GM19328 (cell line): ENCODE measurements around the gene CARHSP1.
"Not testable (repeated sequence)": the region's sequence is repeated elsewhere in the genome, so short reads cannot be mapped to it uniquely, and the experiment has no call there.

Experiments
- ATAC-seq: cut with Tn5 transposase; IDR thresholded peaks from one replicate; pipeline ENCODE4 v1.9.1; 2021; ENCODE audit warnings: mild to moderate bottlenecking, moderate library complexity; ENCODE audit not compliant: unreplicated experiment

CARHSP1 gene

DNA sequence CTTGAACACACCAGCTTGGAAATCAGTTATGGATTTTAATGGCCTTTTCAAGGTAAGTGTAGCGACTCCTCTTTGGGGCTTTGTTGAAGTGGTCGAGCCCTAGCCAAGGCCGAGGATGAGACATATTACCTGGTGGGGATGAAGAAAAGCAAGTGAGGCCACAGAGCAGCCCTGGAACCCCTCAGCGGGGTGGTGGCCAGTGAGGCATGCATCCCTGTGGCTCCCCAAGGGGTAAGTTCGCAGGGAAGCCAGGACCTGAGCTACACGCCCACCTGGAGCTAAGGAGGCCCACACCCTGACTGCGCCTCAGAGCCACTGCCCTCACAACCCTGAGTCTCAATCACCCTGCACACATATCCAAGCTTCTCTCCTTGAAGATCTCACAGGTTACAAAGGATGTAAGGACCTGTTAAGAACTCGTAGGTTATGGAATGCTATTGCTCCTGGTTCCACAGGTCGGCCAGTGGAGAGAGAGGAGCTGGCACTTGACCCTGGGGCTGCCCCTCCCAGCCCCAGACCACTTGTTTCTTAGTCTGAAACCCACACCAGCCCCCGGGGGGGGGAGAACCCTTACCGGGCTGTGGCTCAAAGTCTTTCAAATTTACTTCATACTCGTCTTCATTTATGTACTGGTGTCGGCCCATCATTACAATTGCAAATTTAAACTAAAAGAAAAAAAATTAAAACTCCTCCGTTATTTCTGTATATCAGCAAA lies 25.3 kb upstream of the CARHSP1 start:
- ATAC-seq: no peak

DNA sequence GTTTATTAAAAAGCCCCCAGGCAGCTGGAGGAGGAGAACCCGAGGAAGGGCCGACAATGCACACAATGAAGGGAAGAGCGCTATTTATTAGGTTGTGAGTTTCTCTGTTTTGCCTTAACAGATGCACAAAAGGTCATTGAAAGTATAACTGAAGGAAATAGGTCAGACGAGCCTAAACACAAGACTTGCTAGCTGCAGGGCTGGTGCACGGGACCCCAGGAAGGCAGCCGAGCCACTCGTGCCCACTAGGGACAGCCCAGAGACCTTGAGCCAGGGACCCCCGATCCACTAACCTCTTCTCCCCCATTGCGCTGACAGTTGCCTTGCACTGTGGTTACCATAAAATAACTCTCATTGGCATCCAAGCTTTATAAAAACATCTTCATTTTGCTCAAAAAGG lies 24.6 kb upstream of the CARHSP1 start:
- no peak for ATAC-seq

DNA sequence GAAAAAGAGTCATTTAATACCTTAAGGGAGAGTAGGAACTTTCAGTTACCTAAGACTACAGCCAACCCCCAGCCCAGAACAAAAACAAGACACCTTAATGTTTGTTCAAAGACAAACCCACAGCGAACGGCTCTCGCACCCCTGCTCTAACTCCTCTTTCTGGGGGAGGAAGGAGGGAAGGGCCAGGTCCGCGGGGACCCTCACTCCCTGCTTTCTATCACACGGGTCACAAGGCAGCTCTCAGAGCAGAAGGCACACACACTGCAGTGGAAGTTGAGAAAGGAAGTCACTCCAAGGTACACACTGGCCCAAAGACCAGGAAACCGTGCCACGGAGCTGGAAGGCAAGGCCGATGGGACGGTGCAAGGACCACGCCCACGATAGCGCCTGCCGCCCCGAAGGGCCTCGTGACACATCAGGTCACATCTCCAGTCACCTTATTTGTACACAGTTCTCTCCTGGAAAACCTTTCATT lies 23.3 kb upstream of the CARHSP1 start:
- ATAC-seq: peak; percentile 24

DNA sequence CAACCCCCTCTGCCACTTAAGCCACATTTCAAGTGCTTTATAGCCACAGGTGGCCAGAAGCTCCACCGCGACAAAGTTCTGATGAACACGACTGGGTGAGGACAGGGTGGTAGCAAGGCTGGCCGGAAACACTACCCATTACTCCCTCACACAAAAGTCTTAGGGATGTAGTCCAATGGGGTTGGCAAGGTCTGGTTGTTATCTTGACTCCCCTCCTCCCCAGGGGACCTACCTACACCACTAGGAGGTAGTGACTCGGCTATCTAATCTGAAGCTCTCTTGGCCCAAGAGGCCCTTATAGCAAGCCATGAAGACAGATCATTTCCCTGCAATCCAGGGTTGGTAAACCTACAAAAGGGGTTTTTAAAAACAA lies 21.7 kb upstream of the CARHSP1 start:
- ATAC-seq: no peak

DNA sequence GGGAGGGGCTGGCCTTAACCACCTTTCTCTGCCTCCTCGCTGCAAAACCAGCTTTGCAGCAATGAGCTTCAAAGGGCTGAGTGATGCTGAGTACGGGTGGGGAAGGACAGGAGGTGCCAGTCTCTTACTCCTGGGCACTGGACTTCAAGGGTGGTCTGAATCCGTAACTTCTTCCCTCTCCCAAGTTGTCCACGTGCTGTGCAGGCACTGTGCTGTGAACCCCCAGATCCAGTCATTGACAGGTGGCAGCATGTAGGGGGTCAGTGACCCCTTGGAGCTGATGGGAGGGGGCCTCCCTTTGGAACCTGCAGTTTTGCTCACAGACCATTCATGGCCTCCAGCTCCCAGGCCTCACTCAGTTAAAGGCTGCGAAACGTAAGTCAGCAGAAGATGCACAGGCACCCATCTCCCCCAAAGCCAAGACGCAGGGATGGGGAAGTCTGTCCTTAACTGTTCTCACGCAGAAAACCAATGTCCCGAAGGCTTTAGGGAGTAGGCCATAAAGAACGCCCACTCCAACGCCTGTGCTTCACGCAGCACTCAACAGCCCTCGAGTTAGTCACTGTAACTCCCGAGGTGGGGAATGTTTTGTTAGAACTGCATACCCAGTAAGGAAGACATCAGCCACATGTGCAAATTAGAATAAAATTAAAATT lies 21.2 kb upstream of the CARHSP1 start:
- no peak for ATAC-seq

DNA sequence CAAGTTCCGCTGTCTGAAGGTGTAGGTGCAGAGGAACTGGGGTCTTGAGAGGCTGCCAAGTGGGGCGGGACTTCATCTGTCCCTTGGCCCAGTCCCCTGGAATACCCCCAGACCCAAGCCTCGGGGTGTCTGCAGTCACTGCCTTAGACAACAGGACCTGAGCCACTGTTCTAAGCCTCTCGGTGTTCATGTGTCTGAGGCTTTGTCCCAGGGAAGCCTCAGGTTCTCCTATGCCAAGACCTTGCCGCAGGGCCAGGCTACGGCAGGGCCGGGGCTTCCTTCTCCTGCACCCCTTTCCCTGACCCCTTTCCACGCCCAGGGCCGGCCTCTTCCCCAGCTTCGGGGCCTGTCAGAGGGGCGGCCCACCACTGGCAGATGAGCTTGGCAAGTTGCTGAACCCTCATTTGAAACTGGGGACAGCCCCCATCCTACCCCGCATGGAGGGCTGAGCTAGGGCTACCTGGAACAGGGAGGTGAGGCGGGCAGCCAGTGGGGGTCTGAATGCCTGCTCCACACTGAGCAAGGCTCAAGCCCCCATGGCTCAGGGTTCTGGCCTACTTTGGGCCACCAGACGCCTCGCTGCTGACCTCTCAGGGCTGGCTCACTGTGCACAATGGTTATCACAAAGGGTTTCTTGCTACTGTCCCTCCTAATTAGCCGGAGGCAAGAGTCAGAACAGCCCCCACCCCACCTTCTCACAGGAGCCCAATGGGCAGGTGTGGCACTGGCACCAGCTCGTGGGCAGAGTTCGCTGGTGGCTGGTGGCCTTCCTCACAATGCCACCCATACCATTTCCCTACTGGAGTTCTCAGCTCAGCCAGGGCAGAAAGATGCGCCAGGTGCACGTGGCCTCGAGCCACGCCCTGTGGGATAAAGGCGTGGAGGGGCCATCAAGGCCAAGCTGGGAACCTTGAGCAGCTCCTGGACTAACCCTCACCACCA lies 20.4 kb upstream of the CARHSP1 start:
- ATAC-seq: no peak

DNA sequence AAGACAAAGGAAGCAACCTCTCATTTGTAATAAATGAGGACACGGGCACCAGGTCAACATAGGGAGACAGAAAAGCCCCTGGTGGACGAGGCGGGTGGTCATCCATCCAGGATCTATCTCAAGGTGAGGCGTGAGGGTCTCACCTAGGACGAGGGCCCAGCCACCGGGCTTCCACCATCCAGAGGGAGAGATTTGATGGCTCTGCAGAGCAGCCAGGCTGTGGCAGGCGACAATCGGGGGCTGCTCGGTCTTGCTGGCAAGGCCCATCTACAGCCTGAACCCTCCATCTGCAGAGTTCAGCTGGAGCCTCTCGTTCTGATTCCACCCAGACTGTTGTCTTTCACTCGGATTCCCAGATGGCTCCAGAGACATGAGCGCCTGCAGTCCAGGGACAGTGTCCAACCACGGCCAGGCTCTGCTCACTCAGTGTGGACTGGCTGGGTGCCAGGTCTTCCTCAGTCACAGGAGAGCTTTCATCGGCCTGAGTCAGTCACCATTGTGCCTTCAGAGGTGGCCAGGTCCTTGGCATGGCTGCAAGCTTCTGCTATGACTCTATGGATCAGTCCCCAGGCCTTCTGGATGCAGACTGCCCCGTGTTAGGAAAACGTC lies 19.2 kb upstream of the CARHSP1 start:
- no peak for ATAC-seq

DNA sequence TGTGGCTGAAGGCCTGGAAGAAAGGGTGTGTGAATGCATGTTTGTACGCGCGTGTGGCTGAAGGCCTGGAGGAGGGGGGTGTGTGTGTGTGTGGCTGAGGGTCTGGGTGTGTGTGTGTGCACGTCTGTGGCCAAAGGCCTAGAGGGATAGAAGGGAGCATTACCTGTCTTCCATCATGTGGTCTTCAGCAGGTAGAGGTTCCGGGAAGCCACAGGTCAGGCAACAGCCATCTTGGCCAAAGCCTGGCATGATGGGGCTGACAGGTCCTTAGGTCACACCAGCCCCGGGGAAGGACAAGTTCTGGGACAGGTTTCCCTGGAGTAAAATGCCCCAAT lies 18.6 kb upstream of the CARHSP1 start:
- ATAC-seq: no peak

DNA sequence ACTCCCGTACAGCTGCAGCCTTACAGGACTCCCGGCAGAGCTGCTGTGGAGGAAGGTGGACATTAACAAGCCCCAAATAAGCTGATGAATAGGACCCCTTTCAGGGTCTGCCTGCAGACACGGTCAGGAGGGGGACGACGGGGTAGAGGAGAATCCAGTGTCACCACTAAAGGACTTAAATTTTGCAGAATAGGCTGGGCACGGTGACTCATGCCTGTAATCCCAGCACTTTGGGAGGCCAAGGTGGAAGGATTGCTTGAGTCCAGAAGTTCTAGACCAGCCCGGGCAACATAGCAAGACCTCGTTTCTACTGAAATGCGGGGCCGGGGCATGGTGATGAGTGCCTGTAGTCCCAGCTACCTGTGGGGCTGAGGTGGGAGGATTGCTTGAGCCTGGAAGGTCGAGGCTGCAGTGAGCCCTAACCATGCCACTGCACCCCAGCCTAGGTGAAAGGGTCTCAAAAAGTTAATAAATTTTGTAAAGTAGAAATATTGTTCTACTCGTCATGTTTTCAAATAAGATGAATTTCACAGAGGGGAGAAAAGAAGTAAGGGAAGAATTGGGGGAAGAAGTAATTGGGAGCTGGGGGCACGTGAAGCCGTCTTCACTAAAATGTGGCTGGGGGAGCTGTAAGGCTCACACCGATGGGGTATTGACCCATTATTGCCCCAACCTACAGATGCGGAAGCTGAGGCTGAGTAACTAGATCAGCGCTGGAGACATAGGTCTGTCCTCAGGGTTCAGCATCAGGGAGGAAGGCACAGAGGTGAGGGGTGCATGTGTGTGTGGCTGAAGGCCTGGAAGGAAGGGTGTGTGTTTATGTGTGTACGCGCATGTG lies 18.0 kb upstream of the CARHSP1 start:
- ATAC-seq: no peak

DNA sequence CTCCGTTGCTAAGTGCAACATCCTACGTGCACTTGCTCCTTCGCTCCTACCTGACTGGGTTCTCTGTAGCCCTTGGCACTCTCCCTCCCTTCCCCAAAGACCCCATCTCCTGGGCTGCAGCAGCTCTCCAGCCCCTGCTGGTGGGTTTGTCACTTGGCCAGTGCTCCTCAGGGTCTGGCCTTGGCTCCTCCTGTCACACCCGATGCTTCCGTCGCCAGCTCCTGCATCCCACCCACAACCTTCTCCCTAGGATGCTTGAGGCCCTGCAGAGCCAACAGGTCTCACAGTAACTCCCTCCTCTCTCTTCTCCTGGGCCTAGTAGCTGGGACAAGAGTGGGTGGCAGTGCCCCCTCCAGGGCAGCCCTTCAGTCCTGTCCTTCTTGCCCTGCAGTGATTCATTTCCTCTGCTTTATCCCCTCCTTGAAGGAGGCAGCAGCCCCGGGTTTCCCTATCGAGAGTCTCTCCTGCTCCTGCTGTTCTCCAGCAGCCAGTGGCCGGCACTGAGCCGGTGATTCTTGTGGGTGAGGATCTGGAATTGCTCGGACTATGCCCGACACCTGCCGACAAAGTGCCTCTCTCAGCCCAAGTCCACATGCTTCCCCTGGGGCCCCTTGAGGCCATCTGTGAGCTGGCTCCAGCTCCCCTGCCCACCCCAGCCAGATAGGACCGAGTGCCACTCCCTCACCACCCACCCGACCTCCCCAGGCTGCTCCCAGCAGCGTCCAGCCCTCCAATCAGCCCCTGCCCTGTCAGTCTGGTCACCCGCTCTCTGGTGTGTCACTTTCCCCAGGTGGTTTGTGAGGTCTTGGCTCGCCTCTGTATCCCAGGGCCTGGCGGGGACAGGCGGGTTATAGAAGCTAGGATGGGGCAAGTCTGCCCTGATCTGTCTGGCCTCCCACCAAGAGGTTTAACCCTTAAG lies 17.1 kb upstream of the CARHSP1 start:
- no peak for ATAC-seq

DNA sequence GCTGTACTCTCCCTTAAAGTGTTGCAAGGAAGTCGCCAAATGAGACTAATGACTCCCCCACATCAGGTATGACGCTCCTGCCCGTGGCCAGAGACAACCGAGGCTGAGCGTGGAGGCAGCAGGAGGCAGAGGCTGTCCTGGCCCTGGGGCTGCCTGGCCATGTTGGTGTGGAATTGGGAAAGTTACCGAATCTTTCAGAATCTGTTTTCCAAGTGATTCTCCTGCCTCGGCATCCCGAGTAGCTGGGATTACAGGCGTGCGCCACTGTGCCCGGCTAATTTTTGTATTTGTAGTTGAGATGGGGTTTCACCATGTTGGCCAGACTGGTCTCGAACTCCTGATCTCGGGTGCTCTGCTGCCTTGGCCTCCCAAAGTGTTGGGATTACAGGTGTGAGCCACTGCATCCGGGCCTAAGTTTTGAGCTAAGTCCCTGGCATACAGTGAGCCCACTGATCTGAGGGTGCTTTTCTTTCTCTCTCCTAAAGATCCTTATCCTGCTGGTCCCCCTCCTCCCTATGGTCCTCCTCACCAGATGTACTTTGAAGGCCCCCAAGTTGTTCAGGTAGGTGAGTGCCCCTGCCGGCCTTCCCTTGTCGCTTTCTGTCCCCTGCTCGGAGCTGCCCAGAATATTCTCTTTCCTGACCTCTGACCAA lies 14.0 kb upstream of the CARHSP1 start:
- no peak for ATAC-seq

DNA sequence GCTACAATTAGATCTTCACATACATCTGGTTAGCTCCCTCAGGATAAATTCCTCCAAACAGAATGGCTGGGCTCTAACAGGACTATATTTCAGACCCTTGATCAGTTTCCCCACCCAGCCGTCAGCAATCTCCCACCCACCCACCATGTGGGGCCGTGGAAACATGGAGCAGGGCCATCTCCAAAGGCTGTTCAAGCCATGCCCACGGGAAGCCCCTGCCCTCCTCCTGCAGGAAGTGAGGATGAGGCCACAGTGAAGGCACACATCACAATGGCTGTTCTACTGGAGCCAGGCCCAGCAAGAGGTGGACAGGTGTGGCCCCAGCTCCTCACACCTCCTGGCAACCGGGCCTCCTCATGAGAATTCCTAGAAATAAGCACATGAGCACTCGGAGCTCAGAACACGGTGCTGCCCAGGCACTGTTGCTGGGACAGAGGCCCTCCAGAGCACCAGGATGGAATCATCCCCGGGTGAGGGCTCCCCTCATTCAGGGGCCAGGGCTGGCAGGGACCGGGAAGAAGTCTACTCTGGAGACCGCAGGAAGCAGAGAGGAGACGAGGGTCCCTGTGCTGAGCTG lies 13.3 kb upstream of the CARHSP1 start, which contains the start of gene LITAFD:
Gene LITAFD (plus strand): TSS at position 311 of the 577 bp plus-strand sequence. CDS start 2,005 bp downstream, outside the sequence.
- ATAC-seq: no peak

DNA sequence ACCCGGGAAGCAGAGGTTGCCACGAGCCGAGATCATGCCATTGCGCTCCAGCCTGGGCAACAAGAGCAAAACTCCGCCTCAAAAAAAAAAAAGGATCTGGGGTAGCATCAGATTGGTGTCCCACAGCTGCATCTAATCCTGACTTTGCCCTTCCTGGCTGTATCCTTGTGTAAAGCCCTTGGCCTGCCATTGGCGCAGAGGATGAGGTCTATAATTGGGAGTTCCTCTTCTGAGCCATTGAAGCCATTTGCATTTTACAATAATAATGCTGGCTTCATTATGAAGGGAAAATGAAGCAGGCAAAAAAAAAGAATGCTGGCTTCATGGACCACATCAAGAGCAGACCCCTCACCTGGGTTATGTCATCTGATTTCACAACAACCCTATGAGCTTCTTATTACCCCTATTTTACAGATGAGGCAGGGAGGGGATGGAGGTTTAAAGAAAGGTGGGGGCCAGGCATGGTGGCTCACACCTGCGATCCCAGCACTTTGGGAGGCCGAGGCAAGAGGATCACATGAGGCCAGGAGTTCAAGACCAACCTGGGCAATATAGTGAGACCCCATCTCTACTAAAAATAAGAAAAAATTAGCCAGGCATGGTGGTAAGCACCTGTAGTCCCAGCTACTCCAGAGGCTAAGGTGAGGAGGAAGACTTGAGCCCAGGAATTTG lies 12.2 kb upstream of the CARHSP1 start:
- ATAC-seq: no peak

DNA sequence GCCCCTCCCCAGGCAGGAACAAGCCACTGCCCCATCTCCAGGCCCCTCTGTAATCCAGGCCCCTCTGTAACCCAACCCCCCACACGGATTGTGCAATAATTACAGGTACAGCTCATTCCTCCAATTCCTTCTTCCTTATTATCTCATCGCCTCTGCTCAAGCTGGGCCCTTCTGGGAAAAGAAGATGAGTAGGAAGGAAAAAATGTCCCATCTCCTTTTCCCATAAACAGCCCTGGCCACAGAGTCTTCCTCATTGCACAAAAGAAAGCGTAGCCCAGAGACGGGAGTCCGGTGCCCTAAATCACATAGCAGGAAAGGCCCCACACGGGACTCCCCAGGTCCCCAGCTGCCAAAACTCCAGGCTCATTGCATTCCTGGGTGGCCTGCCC lies 9.7 kb upstream of the CARHSP1 start:
- ATAC-seq: no peak

DNA sequence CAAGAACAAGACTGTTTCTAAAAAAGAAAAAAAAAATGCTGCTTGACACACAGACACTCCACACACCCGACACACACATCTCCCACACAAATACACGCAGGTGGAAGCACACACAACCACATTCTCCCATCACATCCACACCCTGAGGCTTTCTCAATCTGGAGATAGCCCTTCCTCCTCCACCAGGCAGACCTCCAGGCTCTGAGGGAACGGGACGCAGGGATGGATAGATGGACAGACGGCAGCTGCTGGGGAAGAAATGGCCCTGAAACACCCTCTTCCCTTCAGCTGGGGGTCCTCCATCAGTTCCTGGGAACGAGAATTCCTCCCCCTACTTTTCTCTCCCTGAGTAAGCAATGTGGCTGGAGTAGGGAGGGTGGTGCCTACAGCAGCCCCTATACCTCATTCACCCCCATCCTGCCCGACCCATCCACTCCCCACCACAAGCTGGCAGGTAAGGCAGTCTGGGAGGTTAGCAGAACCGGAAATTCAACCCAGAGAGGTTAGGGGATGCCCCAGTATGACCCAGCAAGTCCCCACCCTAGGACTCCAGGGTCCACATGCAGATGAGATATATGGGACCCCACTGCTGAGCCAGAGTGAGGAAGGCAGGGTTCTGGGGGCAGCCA lies 9.2 kb upstream of the CARHSP1 start:
- no peak for ATAC-seq

DNA sequence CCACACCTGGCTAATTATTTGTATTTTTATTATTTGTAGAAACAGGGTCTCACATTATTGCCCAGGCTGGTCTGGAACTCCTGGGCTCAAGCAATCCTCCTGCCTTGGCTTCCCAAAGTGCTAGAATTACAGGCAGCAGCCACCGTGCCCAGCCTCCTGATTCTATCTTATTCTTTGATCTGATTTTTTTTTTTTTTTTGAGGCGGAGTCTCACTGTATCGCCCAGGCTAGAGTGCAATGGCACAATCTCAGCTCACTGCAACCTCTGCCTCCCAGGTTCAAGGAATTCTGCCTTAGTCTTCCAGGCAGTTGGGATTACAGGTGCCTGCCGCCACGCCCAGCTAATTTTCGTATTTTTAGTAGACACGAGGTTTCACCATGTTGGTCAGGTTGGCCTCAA lies 6.5 kb upstream of the CARHSP1 start:
- ATAC-seq: not testable (repeated sequence)

DNA sequence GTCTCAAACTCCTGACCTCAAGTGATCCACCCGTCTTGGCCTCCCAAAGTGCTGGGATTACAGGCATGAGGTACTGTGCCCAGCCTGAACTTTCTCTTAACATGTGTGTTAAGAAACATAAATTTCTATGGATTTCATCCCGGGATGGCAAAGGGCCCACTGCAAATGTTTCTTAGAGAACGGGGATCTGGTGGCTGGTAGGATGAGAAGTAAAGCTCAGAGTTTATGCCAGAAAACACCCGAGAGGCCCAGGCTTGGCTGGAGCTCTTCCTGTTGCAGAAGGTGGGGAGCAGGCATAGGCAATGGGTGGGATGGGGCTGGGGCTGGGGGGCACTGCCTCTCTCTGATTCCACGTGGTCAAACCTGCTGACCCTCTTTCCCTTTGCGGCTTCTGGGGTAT lies 5.6 kb upstream of the CARHSP1 start:
- no peak for ATAC-seq
